Glutamatergic neuron (in vitro differentiated cells): Measurements from ENCODE around the gene GSG1L. TPM values are rescaled to one million over a fixed set of nuclear protein-coding genes. Genes with fewer than 3 reads are reported as not detected.

Source experiments
- DNase-seq: peaks from one replicate; pipeline ENCODE4 v3.0.0; 2022
- H3K27ac Mint-ChIP-seq: one replicate; pipeline ENCODE4 v1.8.0; 2020; ENCODE audit warnings: mild to moderate bottlenecking, mixed read lengths, inconsistent platforms; ENCODE audit not compliant: unreplicated experiment
- H3K27me3 Mint-ChIP-seq: one replicate; pipeline ENCODE4 v1.8.0; 2020; ENCODE audit warnings: mild to moderate bottlenecking, moderate library complexity, mixed read lengths, inconsistent platforms; ENCODE audit not compliant: unreplicated experiment
- H3K36me3 Mint-ChIP-seq: one replicate; pipeline ENCODE4 v1.8.0; 2020; ENCODE audit warnings: mild to moderate bottlenecking, mixed read lengths, inconsistent platforms; ENCODE audit not compliant: unreplicated experiment
- H3K4me1 Mint-ChIP-seq: one replicate; pipeline ENCODE4 v1.8.0; 2020; ENCODE audit warnings: mild to moderate bottlenecking, low read depth, mixed read lengths, inconsistent platforms; ENCODE audit not compliant: unreplicated experiment
- H3K4me3 Mint-ChIP-seq: one replicate; pipeline ENCODE4 v1.8.0; 2020; ENCODE audit warnings: mild to moderate bottlenecking, mixed read lengths, inconsistent platforms; ENCODE audit not compliant: unreplicated experiment
- H3K9me3 Mint-ChIP-seq: one replicate; pipeline ENCODE4 v1.8.0; 2020; ENCODE audit warnings: mild to moderate bottlenecking, moderate library complexity, mixed read lengths, inconsistent platforms; ENCODE audit not compliant: unreplicated experiment
- CTCF ChIP-seq: fragments of 200-600 bp; sonication (generic); IDR thresholded peaks from one replicate; pipeline ENCODE4 v1.5.0; 2021; ENCODE audit not compliant: partially characterized antibody, unreplicated experiment
- total RNA-seq: library from RNA; stranded (reverse); fragmentation: NEBNext Ultra II Directional; extraction: Animal tissue kit (Norgen Biotek cat#: 25700); gene quantifications from one replicate; pipeline ENCODE4 v1.2.1, GENCODE V29; 2021; ENCODE audit not compliant: unreplicated experiment

The GSG1L gene
- total RNA-seq, 1 donor from 2014 or later: 0.91 TPM

- peaks cover 16% of the 10 kb centered on the region for H3K36me3 Mint-ChIP-seq
- peaks cover 1% of the 10 kb centered on the region for H3K4me1 Mint-ChIP-seq
- no peak overlapping the region for H3K4me3 Mint-ChIP-seq
- peaks cover 16% of the 10 kb centered on the region for H3K27me3 Mint-ChIP-seq
- H3K9me3 Mint-ChIP-seq: peaks cover 8% of the 10 kb centered on the region
- DNase-seq: no peak
- no peak for TF ChIP-seq CTCF
- H3K27ac Mint-ChIP-seq: no peak overlapping the region
These were observed 237.2 kb downstream of the GSG1L start for GRCh38 chr16:27826081-27826892.

GRCh38 chr16:27824786-27825185 lies 238.7 kb downstream of the GSG1L start:
- H3K4me3 Mint-ChIP-seq: no peak overlapping the region
- no peak overlapping the region for H3K27ac Mint-ChIP-seq
- peaks cover 6% of the 10 kb centered on the region for H3K9me3 Mint-ChIP-seq
- H3K4me1 Mint-ChIP-seq: no peaks in the 10 kb centered on the region
- peaks cover 8% of the 10 kb centered on the region for H3K27me3 Mint-ChIP-seq
- no peak for TF ChIP-seq CTCF
- DNase-seq: no peak
- H3K36me3 Mint-ChIP-seq: peaks cover 1% of the 10 kb centered on the region

- Mint-ChIP-seq H3K4me1 (no peaks in the 10 kb centered on the region), H3K27me3 (peaks cover 8% of the 10 kb centered on the region), H3K27ac (no peak overlapping the region), H3K9me3 (peaks cover 6% of the 10 kb centered on the region), H3K4me3 (no peak overlapping the region), H3K36me3 (no peaks in the 10 kb centered on the region)
- no peak for DNase-seq
- no peak for TF ChIP-seq CTCF
These were observed 239.5 kb downstream of the GSG1L start for GRCh38 chr16:27824006-27824405.

- Mint-ChIP-seq H3K9me3 (peaks cover 6% of the 10 kb centered on the region), H3K4me3 (no peak overlapping the region), H3K36me3 (no peaks in the 10 kb centered on the region), H3K4me1 (no peaks in the 10 kb centered on the region), H3K27me3 (peaks cover 8% of the 10 kb centered on the region), H3K27ac (no peak overlapping the region)
- no peak for TF ChIP-seq CTCF
- DNase-seq: no peak
These were observed 240.1 kb downstream of the GSG1L start for GRCh38 chr16:27823421-27823820.

DNA sequence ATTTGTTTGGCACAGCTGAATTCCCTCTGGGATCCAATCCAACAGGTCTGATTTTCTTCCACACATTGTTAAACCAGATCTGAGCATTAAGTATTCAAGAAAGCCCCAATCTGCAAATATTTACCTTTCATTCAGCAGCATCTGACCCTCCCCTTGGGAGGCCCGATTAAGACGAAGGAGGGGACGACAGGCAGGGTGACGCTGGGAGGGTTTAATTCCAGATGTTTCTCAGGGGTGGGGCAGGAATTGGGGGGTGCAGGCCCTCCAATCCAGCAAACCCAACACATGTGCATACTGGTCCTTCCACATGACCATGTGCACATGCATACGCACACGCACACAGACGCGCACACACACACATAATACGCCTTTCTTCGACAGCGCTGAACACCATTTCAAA lies 240.5 kb downstream of the GSG1L start:
- Mint-ChIP-seq H3K9me3 (peaks cover 6% of the 10 kb centered on the region), H3K4me1 (no peaks in the 10 kb centered on the region), H3K4me3 (no peak overlapping the region), H3K36me3 (no peaks in the 10 kb centered on the region), H3K27me3 (peaks cover 8% of the 10 kb centered on the region), H3K27ac (no peak overlapping the region)
- TF ChIP-seq CTCF: no peak
- DNase-seq: no peak
